OCI-LY1 (cell line): ENCODE measurements around the gene CD302.

ENCODE experiments used
- EZH2 ChIP-seq: fragments of 200-600 bp; sonication (generic), shearing (Covaris generic); IDR thresholded peaks from 2 replicates; pipeline ENCODE4 v1.8.0; 2017; ENCODE audit warnings: borderline replicate concordance, mixed run types, mild to moderate bottlenecking, antibody characterized with exemption, low read length, moderate library complexity, mixed read lengths
- TF ChIP-seq, protein P1 (sequence below): fragments of 200-600 bp; sonication (generic), shearing (Covaris generic); IDR thresholded peaks from 2 replicates; pipeline ENCODE4 v1.5.1; 2017; ENCODE audit warnings: mild to moderate bottlenecking, antibody characterized with exemption, low read length, moderate library complexity, mixed read lengths

GRCh38 chr2:159742846-159743245, 55.2 kb downstream of the CD302 start:
- TF ChIP-seq, protein P1, sequence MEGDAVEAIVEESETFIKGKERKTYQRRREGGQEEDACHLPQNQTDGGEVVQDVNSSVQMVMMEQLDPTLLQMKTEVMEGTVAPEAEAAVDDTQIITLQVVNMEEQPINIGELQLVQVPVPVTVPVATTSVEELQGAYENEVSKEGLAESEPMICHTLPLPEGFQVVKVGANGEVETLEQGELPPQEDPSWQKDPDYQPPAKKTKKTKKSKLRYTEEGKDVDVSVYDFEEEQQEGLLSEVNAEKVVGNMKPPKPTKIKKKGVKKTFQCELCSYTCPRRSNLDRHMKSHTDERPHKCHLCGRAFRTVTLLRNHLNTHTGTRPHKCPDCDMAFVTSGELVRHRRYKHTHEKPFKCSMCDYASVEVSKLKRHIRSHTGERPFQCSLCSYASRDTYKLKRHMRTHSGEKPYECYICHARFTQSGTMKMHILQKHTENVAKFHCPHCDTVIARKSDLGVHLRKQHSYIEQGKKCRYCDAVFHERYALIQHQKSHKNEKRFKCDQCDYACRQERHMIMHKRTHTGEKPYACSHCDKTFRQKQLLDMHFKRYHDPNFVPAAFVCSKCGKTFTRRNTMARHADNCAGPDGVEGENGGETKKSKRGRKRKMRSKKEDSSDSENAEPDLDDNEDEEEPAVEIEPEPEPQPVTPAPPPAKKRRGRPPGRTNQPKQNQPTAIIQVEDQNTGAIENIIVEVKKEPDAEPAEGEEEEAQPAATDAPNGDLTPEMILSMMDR = no peak
- no peak for TF ChIP-seq EZH2
